H1 (cell line): ENCODE results near the gene OSBPL3. TPM values are rescaled to one million over a fixed set of nuclear protein-coding genes. Genes with fewer than 3 reads are reported as not detected.

Source experiments
- SP1 ChIP-seq: IDR thresholded peaks from 2 replicates; pipeline ENCODE4 v1.6.1; 2011; ENCODE audit warnings: low read depth, low read length
- TEAD4 ChIP-seq: IDR thresholded peaks from 2 replicates; pipeline ENCODE4 v1.6.1; 2012; ENCODE audit warnings: low read depth, low read length, inconsistent platforms, mixed read lengths
- polyA plus RNA-seq, 7 experiments: library from polyadenylated mRNA; depleted of rRNA in 3 of 7; stranded (reverse) in 5 of 7; unstranded in 2 of 7; fragments of >200 nt in 5 of 7; fragments of 200-250 nt in 2 of 7; gene quantifications; 1 replicate in 5 of 7; 2 replicates in 1 of 7; 4 replicates in 1 of 7; pipeline versions ENCODE4 v1.2.1 to v1.2.3, GENCODE V29; 2011 to 2013; ENCODE audit warnings: missing spikeins in 2 of 7, mixed read lengths in 2 of 7
- total RNA-seq: library from RNA; stranded (reverse); fragmentation: NEBNext Ultra II Directional; extraction: Animal tissue kit (Norgen Biotek cat#: 25700); gene quantifications from 2 replicates; pipeline ENCODE4 v1.2.1, GENCODE V29; 2021

Gene OSBPL3
- total and polyA plus RNA-seq, 2 of the 8 experiments (the other 6 are each of a cell fraction or from before 2014, with no cell fraction given), result 2.8 to 13.9 TPM

DNA sequence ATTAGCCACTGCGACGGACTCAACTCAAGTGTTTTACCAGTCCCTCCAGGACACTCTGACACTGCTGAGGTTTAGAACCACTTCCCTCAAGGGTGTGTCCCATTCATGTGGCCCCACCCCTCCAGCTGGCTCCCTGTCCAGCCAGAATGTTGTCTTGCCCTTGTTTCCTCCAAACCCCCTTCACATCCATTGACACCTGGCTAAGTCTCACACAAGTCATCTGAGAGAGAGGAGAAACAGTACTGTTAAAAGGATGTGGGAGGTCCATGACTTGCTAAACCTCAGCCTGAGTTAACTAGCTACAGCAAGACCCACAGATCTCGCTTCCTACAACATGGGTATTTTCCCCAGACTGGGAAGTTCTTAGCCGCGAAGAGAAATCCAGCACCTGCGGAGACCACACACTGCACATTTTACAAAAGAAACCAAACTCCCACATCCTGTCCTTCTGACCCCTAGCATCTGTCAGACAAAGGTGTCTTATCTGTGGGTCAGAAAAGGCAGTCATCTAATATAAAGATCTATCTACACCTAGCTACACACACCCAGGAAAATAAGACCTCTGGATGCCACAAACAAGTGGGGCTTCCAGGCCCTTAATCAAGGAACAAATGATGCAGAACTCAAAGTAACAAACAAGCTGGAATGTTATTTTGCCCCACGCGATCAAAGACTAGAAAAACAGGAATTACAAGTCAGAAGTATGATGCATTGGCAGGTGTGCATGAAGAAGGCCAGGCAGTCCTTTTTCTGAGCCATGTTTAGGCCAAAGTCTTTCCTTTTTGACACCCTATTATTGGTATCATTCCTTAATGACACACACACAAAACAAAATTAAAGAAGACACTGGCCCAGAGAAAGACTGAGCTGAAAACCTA lies 13.9 kb downstream of the OSBPL3 start (continued):
- TF ChIP-seq TEAD4, result no peak
- no peak for TF ChIP-seq SP1
